GM12801 (cell line): ENCODE results near the gene FAM114A2.

Source experiments
- CTCF ChIP-seq: IDR thresholded peaks from one replicate; pipeline ENCODE4 v1.5.1; 2011; ENCODE audit warnings: control low read depth; ENCODE audit not compliant: insufficient read length; ENCODE audit errors: extremely low read depth

Gene FAM114A2

GRCh38 chr5:153953411-153953810 lies 85.3 kb downstream of the FAM114A2 start:
- no peak for TF ChIP-seq CTCF

GRCh38 chr5:153952893-153953292 lies 85.8 kb downstream of the FAM114A2 start:
- TF ChIP-seq CTCF, result no peak

GRCh38 chr5:153952057-153952456 lies 86.7 kb downstream of the FAM114A2 start:
- no peak for TF ChIP-seq CTCF

- no peak for TF ChIP-seq CTCF
Measured at GRCh38 chr5:153941265-153941664, 97.4 kb downstream of the FAM114A2 start.
